Sigmoid colon (tissue), 4 donors: ENCODE results near the gene PIP4K2A.

Source experiments
- CTCF ChIP-seq, 4 experiments: fragments of 450-650 bp in 3 of 4; fragments of 200-600 bp in 1 of 4; IDR thresholded peaks; one replicate each; pipeline ENCODE4 v1.5.1; 2016 to 2019; ENCODE audit warnings: antibody characterized with exemption in 4 of 4, mild to moderate bottlenecking in 3 of 4, moderate library complexity in 2 of 4
- EP300 ChIP-seq, 4 donors: sonication (generic); formaldehyde crosslinking; IDR thresholded peaks; one replicate each; pipeline ENCODE4 v1.6.1; 2017; ENCODE audit warnings: antibody characterized with exemption in 4 of 4
- POLR2A ChIP-seq, 2 donors: fragments of 450-650 bp; IDR thresholded peaks; one replicate each; pipeline ENCODE4 v1.6.1; 2016; ENCODE audit warnings: antibody characterized with exemption in 2 of 2, mild to moderate bottlenecking in 2 of 2, moderate library complexity in 2 of 2
- POLR2AphosphoS5 ChIP-seq, 4 donors: sonication (generic); formaldehyde crosslinking; IDR thresholded peaks; one replicate each; pipeline ENCODE4 v1.6.1; 2017; ENCODE audit warnings: antibody characterized with exemption in 4 of 4

GRCh38 chr10:22604344-22605126, 109.8 kb downstream of the PIP4K2A start:
- TF ChIP-seq POLR2A (IDR thresholded peaks at IDR 0.05) (no peak), CTCF (IDR thresholded peaks at IDR 0.05) (no peak), POLR2AphosphoS5 (IDR thresholded peaks at IDR 0.05) (no peak), EP300 (IDR thresholded peaks at IDR 0.05) (no peak)
